Measurements from ENCODE around the gene MAP3K3.

- TF ChIP-seq CTCF (IDR thresholded peaks at IDR 0.05) (no peak), MAFK (IDR thresholded peaks at IDR 0.05; ENCODE audit: partially characterized antibody) (no peak), EP300 (IDR thresholded peaks at IDR 0.05) (no peak), FOSB (CRISPR knock-in tag; IDR thresholded peaks at IDR 0.05) (no peak), SMC3 (IDR thresholded peaks at IDR 0.05) (no peak), NR3C1 (IDR thresholded peaks at IDR 0.05) (no peak)
Observed at GRCh38 chr17:63702721-63703015, 80.5 kb downstream of the MAP3K3 start.

Measured in A549 (cell line).